Erythroblast (primary cell): ENCODE measurements around the gene TATDN3.

ENCODE experiments used
- DNase-seq, 2 experiments: peaks; one replicate each; lab custom pipeline; 2025; lab: John Stamatoyannopoulos, UW
- GATA1 ChIP-seq: IDR thresholded peaks from 2 replicates; pipeline ENCODE4 v1.6.1; 2011; ENCODE audit warnings: low read depth, mild to moderate bottlenecking, control low read depth, low read length, moderate library complexity
- POLR2A ChIP-seq: IDR thresholded peaks from 2 replicates; pipeline ENCODE4 v1.6.1; 2011; ENCODE audit warnings: mild to moderate bottlenecking, low read length

Gene TATDN3, protein sequence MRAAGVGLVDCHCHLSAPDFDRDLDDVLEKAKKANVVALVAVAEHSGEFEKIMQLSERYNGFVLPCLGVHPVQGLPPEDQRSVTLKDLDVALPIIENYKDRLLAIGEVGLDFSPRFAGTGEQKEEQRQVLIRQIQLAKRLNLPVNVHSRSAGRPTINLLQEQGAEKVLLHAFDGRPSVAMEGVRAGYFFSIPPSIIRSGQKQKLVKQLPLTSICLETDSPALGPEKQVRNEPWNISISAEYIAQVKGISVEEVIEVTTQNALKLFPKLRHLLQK

GRCh38 chr1:212791676-212792395 lies at the start of gene TATDN3, which contains the start of gene NSL1:
TSS of gene TATDN3 (plus strand) at chr1:212791894. CDS start at chr1:212791922, 28 bp downstream.
TSS of gene NSL1 (minus strand) at chr1:212791777. CDS start at chr1:212791763, 14 bp downstream.
- TF ChIP-seq GATA1, result no peak
- TF ChIP-seq POLR2A, result peak; percentile 98
- DNase-seq, result peak; percentile 96 to 98

DNA sequence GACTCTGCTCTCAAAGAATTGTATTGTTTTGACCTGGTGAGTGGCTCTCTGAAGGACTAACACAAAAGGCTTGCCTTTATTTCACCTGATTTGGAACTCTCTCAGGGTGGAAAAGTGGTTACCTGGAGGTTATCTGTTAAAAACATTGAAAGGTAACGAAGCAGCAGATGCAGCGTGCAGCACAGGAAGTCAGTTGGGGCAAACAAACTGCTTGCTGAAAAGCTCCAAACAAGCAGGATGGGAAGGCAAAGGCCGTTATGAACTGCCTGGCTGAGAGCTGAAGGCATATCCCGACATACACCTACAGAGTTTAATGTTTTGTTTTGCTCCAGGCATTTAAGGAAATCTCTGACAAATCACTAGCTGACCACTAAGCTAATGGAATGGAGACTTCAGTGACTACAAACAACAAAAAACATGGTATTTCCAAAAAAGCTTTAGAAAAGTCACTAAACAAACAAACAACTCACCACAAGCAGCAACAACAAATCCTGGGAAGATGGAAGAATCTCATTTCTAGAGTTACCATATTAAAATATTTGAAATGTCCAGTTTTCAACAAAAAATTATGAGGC lies 47.7 kb upstream of the TATDN3 start:
- no peak for DNase-seq

DNA sequence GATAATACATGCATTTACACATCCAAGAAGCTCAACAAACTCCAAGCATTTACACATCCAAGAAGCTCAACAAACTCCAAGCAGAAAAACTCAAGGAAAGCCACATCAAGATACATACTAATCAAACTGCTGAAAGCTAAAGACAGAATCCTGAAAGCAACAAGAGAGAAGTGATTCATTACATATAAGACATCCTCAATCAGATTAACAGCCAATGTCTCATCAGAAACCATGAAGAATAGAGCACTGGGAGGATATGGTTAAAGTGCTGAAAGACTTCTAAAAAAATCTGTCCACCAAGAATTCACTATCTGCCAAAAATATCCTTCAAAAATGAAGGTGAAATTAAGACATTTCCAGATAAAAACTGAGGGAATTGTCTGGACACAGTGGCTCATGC lies 46.4 kb upstream of the TATDN3 start:
- no peak for DNase-seq
- TF ChIP-seq POLR2A (no peak), GATA1 (no peak)

More for the DNA sequence above, 47.7 kb upstream of the TATDN3 start:
- no peak for TF ChIP-seq GATA1
- TF ChIP-seq POLR2A, result no peak

- DNase-seq, result no peak
- TF ChIP-seq GATA1 (no peak), POLR2A (no peak)
Observed at GRCh38 chr1:212746546-212746945, 45.1 kb upstream of the TATDN3 start.

DNA sequence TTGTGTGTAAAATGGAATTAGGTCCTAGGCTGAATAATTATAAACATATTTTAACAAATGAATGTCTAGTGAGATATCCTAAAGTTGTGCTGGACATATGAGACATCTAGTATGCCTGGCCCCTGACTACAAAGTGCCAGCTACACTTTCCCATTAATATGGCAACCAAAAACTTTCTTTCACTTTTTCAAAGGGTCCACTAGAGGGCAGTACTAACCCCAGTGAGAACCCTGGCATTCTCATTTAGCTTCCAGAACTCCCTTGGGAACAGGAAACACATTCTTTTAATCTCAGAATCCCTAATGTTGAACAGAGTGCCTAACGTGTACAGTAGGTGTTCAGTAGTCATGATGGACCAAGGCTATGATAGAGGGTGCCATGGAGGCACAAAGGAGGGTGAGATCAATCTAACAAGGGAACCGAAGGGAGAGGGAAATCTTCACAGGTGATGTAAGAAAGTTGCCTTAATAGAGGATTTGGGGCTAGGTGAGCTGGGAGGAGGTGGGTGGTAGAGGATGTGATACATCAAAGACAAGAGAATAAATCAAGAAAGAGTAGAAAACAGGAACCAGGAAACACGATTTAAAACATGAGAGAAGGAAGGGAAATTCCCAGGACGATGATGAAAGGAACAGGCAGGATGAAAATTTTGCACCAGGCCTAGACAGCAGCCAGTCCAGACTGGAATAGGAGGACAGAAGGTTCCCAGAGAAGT lies 41.7 kb upstream of the TATDN3 start:
- DNase-seq, result peak; percentile 31 to 66
- TF ChIP-seq POLR2A (no peak), GATA1 (no peak)

GRCh38 chr1:212752252-212752933 lies 39.3 kb upstream of the TATDN3 start:
- DNase-seq, result no peak
- TF ChIP-seq POLR2A (no peak), GATA1 (no peak)

GRCh38 chr1:212752934-212753497 lies 38.7 kb upstream of the TATDN3 start:
- TF ChIP-seq POLR2A, result no peak
- no peak for TF ChIP-seq GATA1
- no peak for DNase-seq

- no peak for DNase-seq
- TF ChIP-seq POLR2A (no peak), GATA1 (no peak)
Observed at GRCh38 chr1:212753749-212754148, 37.9 kb upstream of the TATDN3 start.

DNA sequence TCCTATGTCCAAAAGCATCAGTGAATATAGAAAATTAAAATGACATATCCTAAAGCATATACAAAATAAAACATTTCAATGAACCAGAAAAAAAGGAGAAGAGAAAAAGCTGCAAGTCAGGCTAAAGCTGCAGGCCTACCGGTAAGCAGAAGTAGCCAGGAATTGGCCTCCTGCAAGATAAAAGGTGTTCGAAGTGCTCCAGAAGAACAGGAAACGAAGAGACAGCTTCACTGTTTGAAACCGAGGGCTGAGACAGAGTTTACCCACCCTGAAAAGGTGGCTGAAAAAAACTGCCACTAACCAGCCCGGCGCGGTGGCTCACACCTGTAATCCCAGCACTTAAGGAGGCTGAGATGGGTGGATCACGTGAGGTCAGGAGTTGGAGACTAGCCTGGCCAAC lies 37.5 kb upstream of the TATDN3 start:
- no peak for TF ChIP-seq POLR2A
- no peak for TF ChIP-seq GATA1
- DNase-seq, result no peak

- TF ChIP-seq POLR2A (no peak), GATA1 (no peak)
- DNase-seq, result no peak
Observed at GRCh38 chr1:212754680-212755079, 37.0 kb upstream of the TATDN3 start.

- TF ChIP-seq POLR2A (no peak), GATA1 (no peak)
- DNase-seq, result no peak
Observed at GRCh38 chr1:212759683-212760082, 32.0 kb upstream of the TATDN3 start.

DNA sequence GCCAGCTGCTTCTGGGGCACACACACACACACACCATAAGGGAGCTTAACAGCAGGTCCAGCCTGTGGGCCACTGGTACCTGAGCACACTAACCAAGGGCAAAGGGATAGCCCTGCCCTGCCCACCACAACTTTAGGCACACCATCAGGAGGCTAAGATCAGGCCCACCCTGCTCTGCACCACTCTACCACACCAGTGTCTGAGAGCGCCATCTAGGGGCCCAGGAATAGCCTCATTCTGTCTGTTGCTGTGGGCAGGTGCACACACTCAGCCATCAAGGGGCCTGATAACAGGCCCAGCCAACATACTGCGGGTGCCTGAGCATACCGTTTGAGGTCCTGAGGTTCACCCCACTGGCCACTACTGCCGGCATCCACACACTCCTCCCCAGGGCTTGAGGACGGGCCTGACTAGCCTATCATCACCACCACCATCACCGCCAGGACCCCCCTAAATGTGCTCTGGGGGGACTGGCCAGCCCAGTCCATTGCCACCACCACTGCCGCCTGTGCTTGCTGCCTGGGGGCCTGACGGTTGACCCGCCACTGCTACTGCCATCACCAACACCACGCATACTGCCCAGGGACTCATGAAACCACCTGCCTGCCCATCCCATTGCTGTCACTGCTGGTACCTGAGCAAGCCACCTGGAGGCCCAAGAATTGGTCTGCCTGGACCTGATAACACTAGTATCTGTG lies 31.4 kb upstream of the TATDN3 start:
- no peak for TF ChIP-seq POLR2A
- no peak for TF ChIP-seq GATA1
- DNase-seq, result peak; percentile 47 to 63
